K562 (cell line): ENCODE data around the gene ACAA2. TPM values are rescaled to one million over a fixed set of nuclear protein-coding genes. Genes with fewer than 3 reads are reported as not detected.

Experiments
- ATAC-seq: fragments of 200-7000 bp; cut with Tn5 transposase; 3 replicates; pipeline ENCODE4 v1.9.1; 2020; ENCODE audit warnings: moderate library complexity
- BruUV-seq: library from RNA; stranded (reverse); fragments of 400-500 nt; replicated peaks from 2 replicates; lab custom pipeline; 2021; lab: Mats Ljungman, UMichigan
- CTCF ChIA-PET: fragments of 300-600 bp; formaldehyde crosslinking; extraction: SDS; loops from one replicate; lab custom pipeline; 2021; ENCODE audit warnings: low intra/inter-chr PET ratio; lab: Yijun Ruan, JAX
- POLR2A ChIA-PET: fragments of 300-600, 350-650 bp; sonication (Branson Sonifier 250); formaldehyde crosslinking; extraction: SDS; loops from one replicate; lab custom pipeline; 2021; ENCODE audit warnings: antibody characterized with exemption, inconsistent platforms; lab: Yijun Ruan, JAX
- DNase-seq, 4 experiments: peaks; one replicate each; pipeline versions ENCODE4 v3.0.0 to v3.0.0-alpha.2; 2011 to 2018; ENCODE audit warnings: low spot score in 3 of 4, mixed read lengths in 3 of 4; ENCODE audit errors: extremely low read depth in 1 of 4
- FAIRE-seq: peaks from 2 replicates; lab custom pipeline; 2011; peaks lifted over from hg19 to GRCh38; lab: Jason Lieb, UNC
- H2AFZ ChIP-seq: 2 replicates; pipeline ENCODE4 v1.6.0; 2011; ENCODE audit warnings: low read depth, low read length, control low read depth, inconsistent platforms
- H3K27ac ChIP-seq: fragments of 200-600 bp; 3 replicates; pipeline ENCODE4 v1.8.0; 2011; ENCODE audit warnings: low read depth, mild to moderate bottlenecking, control low read depth, inconsistent platforms, low read length, moderate library complexity, mixed read lengths; ENCODE audit errors: extremely low read depth
- H3K27me3 ChIP-seq, 2 experiments: fragments of 300-600 bp in 1 of 2; 2 replicates in 1 of 2; 3 replicates in 1 of 2; pipeline versions ENCODE4 v1.6.0 to v1.8.0; 2011; ENCODE audit warnings: inconsistent platforms in 2 of 2, low read length in 2 of 2, mild to moderate bottlenecking in 1 of 2, mixed read lengths in 1 of 2, moderate library complexity in 1 of 2; ENCODE audit not compliant: control insufficient read depth in 2 of 2, insufficient read depth in 2 of 2
- H3K36me3 ChIP-seq: fragments of 300-600 bp; 3 replicates; pipeline ENCODE4 v1.8.0; 2011; ENCODE audit warnings: mild to moderate bottlenecking, low read length, inconsistent platforms; ENCODE audit not compliant: control insufficient read depth, insufficient read depth
- H3K4me1 ChIP-seq, 2 experiments: fragments of 200-600 bp in 1 of 2; replicated peaks in 1 of 2; 2 replicates in 1 of 2; 3 replicates in 1 of 2; pipeline versions ENCODE4 v1.5.1 to v1.8.0; 2011; ENCODE audit warnings: inconsistent platforms in 2 of 2, low read length in 2 of 2, mild to moderate bottlenecking in 1 of 2, mixed read lengths in 1 of 2, moderate library complexity in 1 of 2; ENCODE audit not compliant: control insufficient read depth in 2 of 2, insufficient read depth in 2 of 2
- H3K4me2 ChIP-seq: 2 replicates; pipeline ENCODE4 v1.6.1; 2011; ENCODE audit warnings: low read length, control low read depth, inconsistent platforms, mixed read lengths; ENCODE audit not compliant: insufficient read depth
- H3K4me3 ChIP-seq: fragments of 200-600 bp; sonication (generic), shearing (Covaris generic); 2 replicates; pipeline ENCODE4 v1.5.1; 2016; ENCODE audit warnings: control low read depth, inconsistent platforms
- H3K79me2 ChIP-seq: fragments of 200-600 bp; 3 replicates; pipeline ENCODE4 v1.8.0; 2011; ENCODE audit warnings: low read length, inconsistent platforms; ENCODE audit not compliant: control insufficient read depth, insufficient read depth
- H3K9ac ChIP-seq, 2 experiments: 2 replicates each; pipeline versions ENCODE4 v1.6.0 to v1.6.1; 2011; ENCODE audit warnings: low read depth in 2 of 2, low read length in 2 of 2, control low read depth in 1 of 2, inconsistent platforms in 1 of 2, mild to moderate bottlenecking in 1 of 2, mixed read lengths in 1 of 2; ENCODE audit not compliant: insufficient read depth in 1 of 2
- H3K9me1 ChIP-seq: one replicate; pipeline ENCODE4 v1.6.0; 2011; ENCODE audit warnings: inconsistent platforms, mild to moderate bottlenecking, low read length, moderate library complexity; ENCODE audit not compliant: control insufficient read depth, insufficient read depth
- H3K9me3 ChIP-seq: replicated peaks from 2 replicates; pipeline ENCODE4 v1.5.1; 2011; ENCODE audit warnings: low read depth, low read length, inconsistent platforms; ENCODE audit not compliant: control insufficient read depth, insufficient read depth
- H4K20me1 ChIP-seq: replicated peaks from 2 replicates; pipeline ENCODE4 v1.6.1; 2011; ENCODE audit warnings: low read length, inconsistent platforms, mixed read lengths; ENCODE audit not compliant: control insufficient read depth, insufficient read depth
- EP400 ChIP-seq: fragments of 450-650 bp; IDR thresholded peaks from 2 replicates; pipeline ENCODE4 v1.6.1; 2017; ENCODE audit warnings: antibody characterized with exemption, mild to moderate bottlenecking, moderate library complexity
- HLTF ChIP-seq: fragments of 450-650 bp; IDR thresholded peaks from 2 replicates; pipeline ENCODE4 v1.6.1; 2016
- KHSRP ChIP-seq: fragments of 450-650 bp; IDR thresholded peaks from 2 replicates; pipeline ENCODE4 v1.6.1; 2017
- KLF1 ChIP-seq: fragments of 450-650 bp; IDR thresholded peaks from 2 replicates; pipeline ENCODE4 v1.6.1; 2016; ENCODE audit warnings: missing genetic modification characterization, missing compliant biosample characterization
- LCOR ChIP-seq: sonication (generic); formaldehyde crosslinking; IDR thresholded peaks from 2 replicates; pipeline ENCODE4 v1.8.0; 2022; ENCODE audit warnings: mild to moderate bottlenecking, missing genetic modification reagents
- MECOM ChIP-seq: fragments of 250-450 bp; sonication (Bioruptor Pico); IDR thresholded peaks from 2 replicates; pipeline ENCODE4 v1.8.0; 2022; ENCODE audit warnings: inconsistent platforms
- PCBP1 ChIP-seq: fragments of 200-400 bp; formaldehyde crosslinking; IDR thresholded peaks from 2 replicates; pipeline ENCODE4 v1.6.1; 2018; ENCODE audit warnings: mild to moderate bottlenecking, low read depth, low read length; ENCODE audit not compliant: poor library complexity, severe bottlenecking
- PHB2 ChIP-seq: fragments of 450-650 bp; IDR thresholded peaks from 2 replicates; pipeline ENCODE4 v1.6.1; 2017; ENCODE audit warnings: low read depth
- RUNX1 ChIP-seq: sonication (generic); IDR thresholded peaks from 2 replicates; pipeline ENCODE4 v1.6.1; 2016; ENCODE audit warnings: antibody characterized with exemption, low read depth
- THAP7 ChIP-seq: fragments of 250-450 bp; sonication (Bioruptor Pico); IDR thresholded peaks from 2 replicates; pipeline ENCODE4 v1.5.0; 2021
- ZNF143 ChIP-seq: sonication (generic); formaldehyde crosslinking; IDR thresholded peaks from 2 replicates; pipeline ENCODE4 v1.9.0; 2022; ENCODE audit warnings: mild to moderate bottlenecking, missing genetic modification reagents
- ZNF696 ChIP-seq: fragments of 250-450 bp; sonication (Bioruptor Pico); conservative IDR thresholded peaks from 2 replicates; pipeline ENCODE4 v1.4.0; 2020; ENCODE audit warnings: mild to moderate bottlenecking, moderate library complexity
- ZNF76 ChIP-seq: fragments of 250-450 bp; sonication (Bioruptor Pico); IDR thresholded peaks from 2 replicates; pipeline ENCODE4 v1.4.0; 2020; ENCODE audit warnings: mild to moderate bottlenecking, moderate library complexity, borderline replicate concordance
- WGBS: fragments of 100-300 bp; shearing (Covaris generic); methylation state at CpG from one replicate; pipeline ENCODE4 v1.1.6; 2016; ENCODE audit warnings: low coverage, mixed read lengths; ENCODE audit not compliant: insufficient coverage; ENCODE audit errors: missing lambda C conversion rate; 5-methylcytosine and 5-hydroxymethylcytosine counted together
- in situ Hi-C: fragments of 300-500 bp; cut with MboI; formaldehyde crosslinking; loops from 4 replicates; pipeline ENCODE4 v1.15.0; 2018; ENCODE audit warnings: inconsistent platforms, mixed read lengths
- intact Hi-C: fragments of 100-400 bp; cut with micrococcal nuclease; formaldehyde crosslinking; loops from 2 replicates; pipeline ENCODE4 v1.14.2; 2022
- polyA plus RNA-seq, 8 experiments: library from polyadenylated mRNA; depleted of rRNA in 4 of 8; stranded (reverse) in 5 of 8; unstranded in 3 of 8; fragments of >200 nt; fragmentation: Nextera tagmentation in 2 of 8; fragmentation: Illumina TruSeq in 1 of 8; extraction: Ambion mirVana in 2 of 8; extraction: Trizol in 1 of 8; gene quantifications; 2 replicates each; pipeline versions ENCODE4 v1.2.1 to v1.2.3, GENCODE V29; 2011 to 2014; ENCODE audit warnings: inconsistent platforms in 1 of 8, missing spikeins in 1 of 8
- total RNA-seq, 7 experiments: library from RNA; depleted of rRNA in 6 of 7; stranded (reverse); fragments of >200 nt in 6 of 7; fragmentation: Illumina TruSeq in 2 of 7; extraction: Trizol in 2 of 7; gene quantifications; 2 replicates each; pipeline versions ENCODE4 v1.2.1 to v1.2.3, GENCODE V29; 2011 to 2021; ENCODE audit warnings: low replicate concordance in 1 of 7
- TF ChIP-seq, protein P1 (sequence below): sonication (generic); formaldehyde crosslinking; IDR thresholded peaks from 2 replicates; pipeline ENCODE4 v1.8.1; 2022; ENCODE audit warnings: missing genetic modification reagents
- TF ChIP-seq, protein P2 (sequence below): sonication (generic); formaldehyde crosslinking; IDR thresholded peaks from 2 replicates; pipeline ENCODE4 v1.8.0; 2022; ENCODE audit warnings: mild to moderate bottlenecking, missing genetic modification reagents

ACAA2 gene
- total and polyA plus RNA-seq, 9 of the 15 experiments (the other 6 are each of a cell fraction or from before 2014, with no cell fraction given) = 13.2 to 31.5 (median 21.7) TPM

DNA sequence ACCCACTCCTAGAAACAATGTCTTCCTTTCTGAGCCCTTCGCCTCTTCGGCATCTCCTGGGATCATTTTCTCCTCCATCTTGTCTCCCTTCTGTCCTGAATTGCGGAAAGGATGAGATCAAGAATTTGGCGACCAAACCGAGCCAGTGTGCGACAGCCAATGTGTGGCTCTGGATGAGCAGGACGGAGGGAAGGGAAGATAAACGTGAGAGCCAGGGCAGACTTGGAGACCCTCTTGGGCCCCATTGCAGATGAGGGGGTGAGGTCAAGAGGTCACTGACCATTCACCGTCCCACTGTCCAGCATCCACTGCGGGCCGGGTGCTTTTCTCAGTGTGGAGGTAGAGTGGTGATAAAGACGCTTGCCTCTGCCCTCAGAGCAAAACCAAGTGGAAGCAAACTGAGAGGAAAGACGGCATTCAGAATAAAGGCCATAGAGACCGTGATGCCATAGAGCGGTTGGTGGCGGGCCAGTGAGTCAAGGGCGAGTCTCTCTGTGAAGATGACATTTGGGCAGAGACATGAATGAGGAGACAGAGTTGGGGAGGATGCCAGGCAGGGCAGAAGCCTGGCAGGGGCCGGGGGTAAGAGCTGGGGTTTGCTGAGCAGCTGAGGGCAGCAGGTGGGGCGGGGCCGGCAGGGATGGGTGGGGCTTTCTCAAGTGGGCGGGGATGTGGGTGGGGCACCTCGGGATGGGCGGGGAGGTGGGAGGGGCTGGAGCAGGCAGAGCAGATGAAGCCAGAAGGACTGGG lies 55.6 kb downstream of the ACAA2 start:
- Histone ChIP-seq H3K4me3 (no peak overlapping the region), H3K9me3 (no peaks in the 10 kb centered on the region), H2AFZ (no peak overlapping the region), H3K27me3 (peaks cover 0 to 4% of the 10 kb centered on the region in 2 experiments; a peak in 1 of 5 replicates), H3K79me2 (no peaks in the 10 kb centered on the region), H3K4me2 (no peak overlapping the region), H3K36me3 (no peaks in the 10 kb centered on the region), H3K9ac (no peak overlapping the region), H4K20me1 (no peaks in the 10 kb centered on the region), H3K27ac (no peak overlapping the region), H3K4me1 (peaks cover 0 to 10% of the 10 kb centered on the region in 2 experiments; a peak in 3 of 5 replicates), H3K9me1 (peaks cover 2% of the 10 kb centered on the region)
- DNase-seq = peak; percentile 33 to 87 (median 79)
- intact Hi-C loops (no loop called here), in situ Hi-C loops (no loop called here)
- TF ChIP-seq ZNF143 (CRISPR knock-in tag) (no peak), PCBP1 (no peak), HLTF (no peak), KLF1 (no peak), ZNF696 (CRISPR knock-in tag) (no peak), KHSRP (no peak), THAP7 (CRISPR knock-in tag) (no peak), EP400 (no peak), RUNX1 (no peak), MECOM (CRISPR knock-in tag) (no peak), PHB2 (no peak), LCOR (no peak), ZNF76 (CRISPR knock-in tag) (no peak)
- TF ChIP-seq, protein P1, sequence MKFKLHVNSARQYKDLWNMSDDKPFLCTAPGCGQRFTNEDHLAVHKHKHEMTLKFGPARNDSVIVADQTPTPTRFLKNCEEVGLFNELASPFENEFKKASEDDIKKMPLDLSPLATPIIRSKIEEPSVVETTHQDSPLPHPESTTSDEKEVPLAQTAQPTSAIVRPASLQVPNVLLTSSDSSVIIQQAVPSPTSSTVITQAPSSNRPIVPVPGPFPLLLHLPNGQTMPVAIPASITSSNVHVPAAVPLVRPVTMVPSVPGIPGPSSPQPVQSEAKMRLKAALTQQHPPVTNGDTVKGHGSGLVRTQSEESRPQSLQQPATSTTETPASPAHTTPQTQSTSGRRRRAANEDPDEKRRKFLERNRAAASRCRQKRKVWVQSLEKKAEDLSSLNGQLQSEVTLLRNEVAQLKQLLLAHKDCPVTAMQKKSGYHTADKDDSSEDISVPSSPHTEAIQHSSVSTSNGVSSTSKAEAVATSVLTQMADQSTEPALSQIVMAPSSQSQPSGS (CRISPR knock-in tag) = no peak
- TF ChIP-seq, protein P2, sequence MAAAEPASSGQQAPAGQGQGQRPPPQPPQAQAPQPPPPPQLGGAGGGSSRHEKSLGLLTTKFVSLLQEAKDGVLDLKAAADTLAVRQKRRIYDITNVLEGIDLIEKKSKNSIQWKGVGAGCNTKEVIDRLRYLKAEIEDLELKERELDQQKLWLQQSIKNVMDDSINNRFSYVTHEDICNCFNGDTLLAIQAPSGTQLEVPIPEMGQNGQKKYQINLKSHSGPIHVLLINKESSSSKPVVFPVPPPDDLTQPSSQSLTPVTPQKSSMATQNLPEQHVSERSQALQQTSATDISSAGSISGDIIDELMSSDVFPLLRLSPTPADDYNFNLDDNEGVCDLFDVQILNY (CRISPR knock-in tag) = no peak
- WGBS = 64% methylated on average over 9 of the region's 23 CpGs
- ATAC-seq = peak; percentile 95
- BruUV-seq = no TSS peak
- no peak for FAIRE-seq
- POLR2A ChIA-PET = no interaction called here
- CTCF ChIA-PET = no interaction called here
